ENCODE measurements around the gene SUDS3. TPM values are rescaled to one million over a fixed set of nuclear protein-coding genes. Genes with fewer than 3 reads are reported as not detected.

SUDS3 gene
- total RNA-seq, 2 experiments from 2014 or later: 17.5 to 22.0 TPM

DNA sequence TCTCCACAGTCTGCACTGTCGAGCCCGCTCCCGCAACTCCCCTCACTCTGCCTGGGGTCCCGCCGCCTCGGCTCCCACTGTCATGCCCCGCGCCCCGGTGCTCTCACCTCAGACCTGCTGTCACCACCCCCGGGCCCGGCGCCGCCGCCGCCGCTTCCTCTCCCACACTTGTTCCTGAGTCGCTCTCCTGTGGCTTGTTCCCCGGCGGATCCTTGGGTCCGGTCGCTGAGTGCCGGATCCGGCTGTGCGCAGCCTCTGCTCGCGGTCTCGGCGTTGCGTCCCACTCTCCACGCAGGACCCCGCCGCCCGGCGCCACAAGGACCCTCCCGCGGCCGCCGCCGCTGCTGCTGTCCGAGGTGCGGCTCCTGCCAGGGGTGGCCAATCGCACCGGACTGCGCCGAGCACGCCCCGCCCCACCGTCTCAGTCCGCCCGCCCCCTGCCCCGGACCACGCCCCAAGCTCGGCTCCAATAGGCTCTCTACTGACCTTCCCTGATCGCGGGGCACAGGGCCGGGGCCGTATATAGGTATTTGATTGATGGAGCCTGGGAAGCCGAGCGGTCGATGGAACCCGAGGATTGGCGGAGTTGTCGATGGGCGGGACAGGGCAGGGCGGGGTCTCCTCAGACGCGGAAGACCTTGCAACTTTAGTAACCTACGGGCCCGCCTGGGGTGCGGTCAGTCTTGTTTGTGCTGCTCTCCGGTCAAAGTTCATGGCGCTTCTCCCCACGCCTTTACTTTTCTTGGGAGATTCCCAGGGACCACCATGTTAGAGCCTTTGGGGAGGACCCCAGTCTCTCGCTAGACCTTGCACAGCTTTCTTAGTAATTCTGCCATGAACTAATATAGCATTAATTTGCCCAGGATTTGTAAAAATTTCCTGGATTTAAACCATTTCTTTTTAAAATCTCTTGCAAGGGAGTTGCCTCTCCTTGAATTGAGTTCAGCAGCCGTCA is 3.5 kb upstream of the SUDS3 start, which contains the start of gene TAOK3:
TSS of gene TAOK3 (minus strand) at position 367 of the 955 bp plus-strand sequence. CDS start 117,340 bp downstream, outside the sequence.
- TF ChIP-seq, protein P1, sequence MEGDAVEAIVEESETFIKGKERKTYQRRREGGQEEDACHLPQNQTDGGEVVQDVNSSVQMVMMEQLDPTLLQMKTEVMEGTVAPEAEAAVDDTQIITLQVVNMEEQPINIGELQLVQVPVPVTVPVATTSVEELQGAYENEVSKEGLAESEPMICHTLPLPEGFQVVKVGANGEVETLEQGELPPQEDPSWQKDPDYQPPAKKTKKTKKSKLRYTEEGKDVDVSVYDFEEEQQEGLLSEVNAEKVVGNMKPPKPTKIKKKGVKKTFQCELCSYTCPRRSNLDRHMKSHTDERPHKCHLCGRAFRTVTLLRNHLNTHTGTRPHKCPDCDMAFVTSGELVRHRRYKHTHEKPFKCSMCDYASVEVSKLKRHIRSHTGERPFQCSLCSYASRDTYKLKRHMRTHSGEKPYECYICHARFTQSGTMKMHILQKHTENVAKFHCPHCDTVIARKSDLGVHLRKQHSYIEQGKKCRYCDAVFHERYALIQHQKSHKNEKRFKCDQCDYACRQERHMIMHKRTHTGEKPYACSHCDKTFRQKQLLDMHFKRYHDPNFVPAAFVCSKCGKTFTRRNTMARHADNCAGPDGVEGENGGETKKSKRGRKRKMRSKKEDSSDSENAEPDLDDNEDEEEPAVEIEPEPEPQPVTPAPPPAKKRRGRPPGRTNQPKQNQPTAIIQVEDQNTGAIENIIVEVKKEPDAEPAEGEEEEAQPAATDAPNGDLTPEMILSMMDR (IDR thresholded peaks at IDR 0.05): no peak
- Histone ChIP-seq H3K36me3 (ENCODE audit: insufficient read depth, low read length) (no peaks in the 10 kb centered on the region), H3K4me1 (ENCODE audit: insufficient read depth, low read length) (peaks cover 49% of the 10 kb centered on the region), H3K9me3 (ENCODE audit: control insufficient read depth in 1 of 2, insufficient read depth in 1 of 2, low read length in 2 of 2) (no peaks in the 10 kb centered on the region), H3K27me3 (ENCODE audit: control insufficient read depth in 1 of 2, insufficient read depth in 2 of 2, low read length in 2 of 2) (no peaks in the 10 kb centered on the region), H3K27ac (ENCODE audit: low read depth in 1 of 2, low read length in 2 of 2) (peak within 1 kb of the TSS; percentile 46 to 71), H3K4me3 (ENCODE audit: low read length) (peak within 1 kb of the TSS; percentile 86)
- Mint-ChIP-seq H3K27me3 (no peaks in the 10 kb centered on the region), H3K4me3 (peak within 1 kb of the TSS; percentile 100), H3K4me1 (ENCODE audit: low read depth) (peaks cover 61% of the 10 kb centered on the region), H3K36me3 (ENCODE audit: low read depth) (peaks cover 17% of the 10 kb centered on the region), H3K27ac (peak within 1 kb of the TSS; percentile 100), H3K9me3 (no peaks in the 10 kb centered on the region)
- ATAC-seq (ENCODE audit: poor library complexity): peak; percentile 84
- intact Hi-C loops (cut with DNase I, micrococcal nuclease): loop anchor here (5.0 to 10.0 kb wide), 6 partner anchors 68 to 1636 kb away; partner anchors contain the start of genes PEBP1 (in 1 of the 2), PRKAB1 (in 1 of the 2), RNFT2 (in 1 of the 2) and SPRING1 (in 1 of the 2)
- ChIA-PET POLR2A (interaction anchor here (0.6 to 2.1 kb wide), 6 partner anchors 15 to 311 kb away, joined by 4 to 43 read pairs (median 4); partner anchors contain the start of genes PEBP1 and WSB2), CTCF (interaction anchor here (1.8 kb wide), 1 partner anchor 15 kb away, joined by 6 read pairs; no protein-coding TSS in a partner anchor)
- peak; percentile 94 to 99 (median 96) for DNase-seq

- POLR2A ChIA-PET: interaction anchor here (1.1 to 2.1 kb wide), 5 partner anchors 16 to 312 kb away, joined by 4 to 43 read pairs (median 5); partner anchors contain the start of genes PEBP1 and WSB2
- H3K27me3 ChIP-seq (ENCODE audit: control insufficient read depth in 1 of 2, insufficient read depth in 2 of 2, low read length in 2 of 2): no peaks in the 10 kb centered on the region
- peaks cover 52% of the 10 kb centered on the region for H3K4me1 ChIP-seq (ENCODE audit: insufficient read depth, low read length)
- peak overlapping the region; percentile 86 for H3K4me3 ChIP-seq (ENCODE audit: low read length)
- CTCF ChIA-PET: interaction anchor here (1.8 kb wide), 1 partner anchor 16 kb away, joined by 6 read pairs; no protein-coding TSS in a partner anchor
- peaks cover 21% of the 10 kb centered on the region for H3K36me3 Mint-ChIP-seq (ENCODE audit: low read depth)
- H3K9me3 ChIP-seq (ENCODE audit: control insufficient read depth in 1 of 2, insufficient read depth in 1 of 2, low read length in 2 of 2): no peaks in the 10 kb centered on the region
- no peaks in the 10 kb centered on the region for H3K9me3 Mint-ChIP-seq
- no peaks in the 10 kb centered on the region for H3K36me3 ChIP-seq (ENCODE audit: insufficient read depth, low read length)
- peaks cover 66% of the 10 kb centered on the region for H3K4me1 Mint-ChIP-seq (ENCODE audit: low read depth)
- no peaks in the 10 kb centered on the region for H3K27me3 Mint-ChIP-seq
- intact Hi-C loops (cut with DNase I, micrococcal nuclease): loop anchor here (1.0 to 10.0 kb wide), 7 partner anchors 69 to 1636 kb away; partner anchors contain the start of genes PEBP1 (in 1 of the 2), PRKAB1 (in 1 of the 2), RNFT2 (in 1 of the 2) and SPRING1 (in 1 of the 2)
- H3K4me3 Mint-ChIP-seq: peak overlapping the region; percentile 100
- no peak for ATAC-seq (ENCODE audit: poor library complexity)
- H3K27ac Mint-ChIP-seq: peak overlapping the region; percentile 100
- H3K27ac ChIP-seq (ENCODE audit: low read depth in 1 of 2, low read length in 2 of 2): peak overlapping the region; percentile 46 to 71
- DNase-seq: no peak
- TF ChIP-seq, protein P1 (IDR thresholded peaks at IDR 0.05): no peak
Observed at GRCh38 chr12:118373616-118374015, 2.7 kb upstream of the SUDS3 start.

GRCh38 chr12:118374126-118374725 is 2.1 kb upstream of the SUDS3 start:
- CTCF ChIA-PET: interaction anchor here (1.8 kb wide), 1 partner anchor 17 kb away, joined by 6 read pairs; no protein-coding TSS in a partner anchor
- no peaks in the 10 kb centered on the region for H3K27me3 ChIP-seq (ENCODE audit: control insufficient read depth in 1 of 2, insufficient read depth in 2 of 2, low read length in 2 of 2)
- Mint-ChIP-seq H3K27me3 (no peaks in the 10 kb centered on the region), H3K36me3 (ENCODE audit: low read depth) (peaks cover 21% of the 10 kb centered on the region), H3K4me1 (ENCODE audit: low read depth) (peaks cover 66% of the 10 kb centered on the region), H3K27ac (peak overlapping the region; percentile 100), H3K9me3 (no peaks in the 10 kb centered on the region), H3K4me3 (peak overlapping the region; percentile 100)
- intact Hi-C loops (cut with DNase I, micrococcal nuclease): loop anchor here (1.0 to 10.0 kb wide), 7 partner anchors 69 to 1637 kb away; partner anchors contain the start of genes PEBP1 (in 1 of the 2), PRKAB1 (in 1 of the 2), RNFT2 (in 1 of the 2) and SPRING1 (in 1 of the 2)
- no peak overlapping the region for H3K27ac ChIP-seq (ENCODE audit: low read depth in 1 of 2, low read length in 2 of 2)
- no peaks in the 10 kb centered on the region for H3K9me3 ChIP-seq (ENCODE audit: control insufficient read depth in 1 of 2, insufficient read depth in 1 of 2, low read length in 2 of 2)
- TF ChIP-seq, protein P1 (IDR thresholded peaks at IDR 0.05): no peak
- H3K36me3 ChIP-seq (ENCODE audit: insufficient read depth, low read length): no peaks in the 10 kb centered on the region
- DNase-seq: no peak
- ATAC-seq (ENCODE audit: poor library complexity): no peak
- POLR2A ChIA-PET: interaction anchor here (1.1 to 2.1 kb wide), 3 partner anchors 16 to 238 kb away, joined by 4 to 43 read pairs (median 5); partner anchors contain the start of gene PEBP1
- H3K4me1 ChIP-seq (ENCODE audit: insufficient read depth, low read length): peaks cover 52% of the 10 kb centered on the region
- no peak overlapping the region for H3K4me3 ChIP-seq (ENCODE audit: low read length)
